GM23248 (cell line): ENCODE measurements around the gene DHRS4L2. TPM values are rescaled to one million over a fixed set of nuclear protein-coding genes. Genes with fewer than 3 reads are reported as not detected.
"Not testable (repeated sequence)": the region's sequence is repeated elsewhere in the genome, so short reads cannot be mapped to it uniquely, and the experiment has no call there.

Experiments used
- DNase-seq: peaks from one replicate; pipeline ENCODE4 v3.0.0-alpha.2; 2015
- H2AFZ ChIP-seq: fragments of 200-600 bp; sonication (generic); 2 replicates; pipeline ENCODE4 v1.6.1; 2016; ENCODE audit warnings: antibody characterized with exemption
- H3F3A ChIP-seq: fragments of 200-600 bp; sonication (generic); 2 replicates; pipeline ENCODE4 v1.6.1; 2016; ENCODE audit warnings: mild to moderate bottlenecking, antibody characterized with exemption, mixed run types; ENCODE audit not compliant: insufficient read depth
- H3K27ac ChIP-seq: fragments of 200-600 bp; sonication (generic); 2 replicates; pipeline ENCODE4 v1.5.1; 2016; ENCODE audit warnings: mild to moderate bottlenecking
- H3K27me3 ChIP-seq: fragments of 200-600 bp; sonication (generic); replicated peaks from 2 replicates; pipeline ENCODE4 v1.6.1; 2016; ENCODE audit warnings: mild to moderate bottlenecking; ENCODE audit not compliant: insufficient read depth
- H3K36me3 ChIP-seq: fragments of 200-600 bp; sonication (generic); 2 replicates; pipeline ENCODE4 v1.6.1; 2016; ENCODE audit warnings: low read depth, mild to moderate bottlenecking
- H3K4me1 ChIP-seq: fragments of 200-600 bp; sonication (generic); 2 replicates; pipeline ENCODE4 v1.6.1; 2016; ENCODE audit warnings: mild to moderate bottlenecking; ENCODE audit not compliant: insufficient read depth
- H3K4me2 ChIP-seq: fragments of 200-600 bp; sonication (generic); one replicate; pipeline ENCODE4 v1.6.1; 2016; ENCODE audit warnings: mild to moderate bottlenecking; ENCODE audit not compliant: unreplicated experiment
- H3K4me3 ChIP-seq: fragments of 200-600 bp; sonication (generic); 2 replicates; pipeline ENCODE4 v1.5.1; 2016; ENCODE audit warnings: mild to moderate bottlenecking
- H3K79me2 ChIP-seq: fragments of 200-600 bp; sonication (generic); 2 replicates; pipeline ENCODE4 v1.6.1; 2016; ENCODE audit warnings: mild to moderate bottlenecking; ENCODE audit not compliant: insufficient read depth
- H3K9ac ChIP-seq: fragments of 200-600 bp; sonication (generic); 2 replicates; pipeline ENCODE4 v1.6.1; 2016; ENCODE audit warnings: mild to moderate bottlenecking
- H3K9me2 ChIP-seq: fragments of 200-600 bp; sonication (generic); 2 replicates; pipeline ENCODE4 v1.6.1; 2016; ENCODE audit warnings: mixed run types, mild to moderate bottlenecking, moderate library complexity; ENCODE audit not compliant: insufficient read depth
- H3K9me3 ChIP-seq: fragments of 200-600 bp; sonication (generic); one replicate; pipeline ENCODE4 v1.6.1; 2017; ENCODE audit warnings: low read depth
- H4K20me1 ChIP-seq: fragments of 200-600 bp; sonication (generic); 2 replicates; pipeline ENCODE4 v1.6.0; 2016; ENCODE audit not compliant: insufficient read depth
- EZH2 ChIP-seq: fragments of 200-600 bp; sonication (generic); IDR thresholded peaks from 2 replicates; pipeline ENCODE4 v1.6.1; 2018; ENCODE audit warnings: antibody characterized with exemption, mild to moderate bottlenecking; ENCODE audit not compliant: insufficient read depth, poor library complexity, severe bottlenecking
- EZH2phosphoT487 ChIP-seq: fragments of 200-600 bp; sonication (generic); IDR thresholded peaks from 2 replicates; pipeline ENCODE4 v1.6.1; 2018; ENCODE audit warnings: antibody characterized with exemption, moderate library complexity, mild to moderate bottlenecking, low read depth; ENCODE audit not compliant: insufficient read depth
- WGBS, 2 experiments: methylation state at CpG; one replicate each; pipeline ENCODE4 v1.1.6; 2015 to 2017; ENCODE audit warnings: low lambda C conversion rate in 2 of 2, low coverage in 1 of 2; ENCODE audit errors: missing lambda C conversion rate in 2 of 2; 5-methylcytosine and 5-hydroxymethylcytosine counted together
- in situ Hi-C: fragments of 300-500 bp; cut with MboI; formaldehyde crosslinking; loops from 2 replicates; pipeline ENCODE4 v1.15.0; 2020
- polyA plus RNA-seq: library from polyadenylated mRNA; unstranded; fragments of >200 nt; fragmentation: Nextera tagmentation; extraction: Ambion mirVana; gene quantifications from 2 replicates; pipeline ENCODE4 v1.2.1, GENCODE V29; 2016
- total RNA-seq: library from RNA; depleted of rRNA; stranded (reverse); fragments of >200 nt; shearing (Covaris generic); gene quantifications from 2 replicates; pipeline ENCODE4 v1.2.3, GENCODE V29; 2014

Gene DHRS4L2
- total and polyA plus RNA-seq, 2 experiments from 2014 or later = 10.1 to 19.2 TPM

- H3K36me3 ChIP-seq, H3K4me1 ChIP-seq, H3K27ac ChIP-seq, H2AFZ ChIP-seq, H3K4me3 ChIP-seq, H4K20me1 ChIP-seq, H3K9me2 ChIP-seq, in situ Hi-C loops, H3K79me2 ChIP-seq, H3K4me2 ChIP-seq, H3K9ac ChIP-seq, H3K9me3 ChIP-seq, H3F3A ChIP-seq, H3K27me3 ChIP-seq: not testable (repeated sequence)
- 46 to 49% methylated on average over 2 of the region's 2 CpGs for WGBS, 2 experiments
- DNase-seq = peak; percentile 35
Measured at GRCh38 chr14:23977208-23977607, 11.5 kb upstream of the DHRS4L2 start.

- in situ Hi-C loops, H3K27me3 ChIP-seq, H3K9ac ChIP-seq, H3K36me3 ChIP-seq, H3K9me3 ChIP-seq, H3K79me2 ChIP-seq, H4K20me1 ChIP-seq, H3K9me2 ChIP-seq, H3K4me3 ChIP-seq, H2AFZ ChIP-seq, DNase-seq, H3K4me2 ChIP-seq, H3K27ac ChIP-seq: not testable (repeated sequence)
- WGBS, 2 experiments = 90% methylated on average over 10 of the region's 10 CpGs
- H3F3A ChIP-seq = peaks cover 29% of the 10 kb centered on the region
- H3K4me1 ChIP-seq = peaks cover 29% of the 10 kb centered on the region
Measured at GRCh38 chr14:23981951-23982813, 6.5 kb upstream of the DHRS4L2 start.

GRCh38 chr14:23984891-23985602 lies 3.7 kb upstream of the DHRS4L2 start:
- no peak overlapping the region for H2AFZ ChIP-seq
- H4K20me1 ChIP-seq = no peaks in the 10 kb centered on the region
- H3F3A ChIP-seq = peaks cover 35% of the 10 kb centered on the region
- DNase-seq = peak; percentile 93
- H3K9me2 ChIP-seq = no peaks in the 10 kb centered on the region
- 0 out of 2 replicates have a peak, but pooled peaks have one; percentile 54 for TF ChIP-seq EZH2phosphoT487
- no peak for TF ChIP-seq EZH2
- H3K4me1 ChIP-seq = peaks cover 30% of the 10 kb centered on the region
- H3K4me2 ChIP-seq = no peak overlapping the region
- no peaks in the 10 kb centered on the region for H3K79me2 ChIP-seq
- no peak overlapping the region for H3K9ac ChIP-seq
- H3K4me3 ChIP-seq = no peak overlapping the region
- H3K36me3 ChIP-seq = no peaks in the 10 kb centered on the region
- H3K27ac ChIP-seq = no peak overlapping the region
- WGBS, 2 experiments = 25 to 37% methylated on average over 4 of the region's 4 CpGs
- no peaks in the 10 kb centered on the region for H3K9me3 ChIP-seq
- in situ Hi-C loops = no loop called here
- H3K27me3 ChIP-seq = no peaks in the 10 kb centered on the region

GRCh38 chr14:23988223-23988606 lies 514 bp upstream of the DHRS4L2 start:
- H4K20me1 ChIP-seq, H3K27me3 ChIP-seq, DNase-seq, H3K4me3 ChIP-seq, in situ Hi-C loops, H3K9me3 ChIP-seq, H3K4me2 ChIP-seq, H3K36me3 ChIP-seq, H3K79me2 ChIP-seq, H3K27ac ChIP-seq, H3K9me2 ChIP-seq, H3K9ac ChIP-seq: not testable (repeated sequence)
- Histone ChIP-seq H3K4me1 (peaks cover 30% of the 10 kb centered on the region), H2AFZ (0 out of 2 replicates have a peak overlapping the region, but pooled peaks have one; percentile 51), H3F3A (peaks cover 35% of the 10 kb centered on the region)
- 82 to 83% methylated on average over 5 to 6 of the region's 6 CpGs for WGBS, 2 experiments

GRCh38 chr14:23989734-23990445 lies 1.2 kb downstream of the DHRS4L2 start:
- H3K9ac ChIP-seq, DNase-seq, H3K79me2 ChIP-seq, H2AFZ ChIP-seq, H3K36me3 ChIP-seq, in situ Hi-C loops, H3K27ac ChIP-seq, H3K9me3 ChIP-seq, H3K27me3 ChIP-seq, H3K4me2 ChIP-seq, H4K20me1 ChIP-seq, H3K9me2 ChIP-seq, H3K4me3 ChIP-seq: not testable (repeated sequence)
- H3F3A ChIP-seq = peaks cover 26% of the 10 kb centered on the region
- 34 to 37% methylated on average over 20 to 21 of the region's 21 CpGs for WGBS, 2 experiments
- H3K4me1 ChIP-seq = peaks cover 27% of the 10 kb centered on the region

- H3K9me3 ChIP-seq, H3K79me2 ChIP-seq, H3K27ac ChIP-seq, in situ Hi-C loops, H2AFZ ChIP-seq, H3K9me2 ChIP-seq, H3K4me2 ChIP-seq, H4K20me1 ChIP-seq, H3K27me3 ChIP-seq, DNase-seq, H3K4me3 ChIP-seq, H3K9ac ChIP-seq, H3K36me3 ChIP-seq: not testable (repeated sequence)
- 14 to 21% methylated on average over 1 of the region's 1 CpG for WGBS, 2 experiments
- peaks cover 18% of the 10 kb centered on the region for H3K4me1 ChIP-seq
- peaks cover 17% of the 10 kb centered on the region for H3F3A ChIP-seq
Measured at GRCh38 chr14:23990961-23991360, 2.2 kb downstream of the DHRS4L2 start.
